GM19193 (cell line): ENCODE results near the gene CFAP100.

Source experiments
- POLR2A ChIP-seq: IDR thresholded peaks from 4 replicates; pipeline ENCODE4 v1.6.1; 2011; ENCODE audit not compliant: insufficient read depth, insufficient read length; ENCODE audit errors: extremely low read depth

Gene CFAP100

DNA sequence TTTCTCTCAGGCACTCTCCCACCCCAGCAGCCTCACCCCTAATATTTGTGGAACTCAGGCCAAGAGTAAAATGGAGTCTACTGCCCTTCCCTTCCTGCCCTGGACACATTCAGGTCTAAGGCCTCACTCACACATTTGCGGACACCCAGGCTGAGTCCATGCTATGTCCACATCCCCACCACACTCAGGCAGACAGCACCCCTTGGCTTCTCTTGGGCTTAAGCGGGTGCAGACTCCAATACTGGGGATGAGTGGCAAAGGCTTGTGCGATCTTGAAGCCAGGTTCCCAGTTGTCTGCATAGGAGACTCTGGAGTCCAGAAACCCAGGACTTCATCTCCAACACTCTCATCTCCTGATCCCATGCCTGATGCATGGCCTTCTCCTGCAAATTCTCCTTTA lies 17.5 kb upstream of the CFAP100 start:
- no peak for TF ChIP-seq POLR2A

- no peak for TF ChIP-seq POLR2A
These were observed 16.4 kb upstream of the CFAP100 start for GRCh38 chr3:126378341-126378751.

GRCh38 chr3:126380011-126380768 lies 14.5 kb upstream of the CFAP100 start:
- no peak for TF ChIP-seq POLR2A

GRCh38 chr3:126381966-126382365 lies 12.7 kb upstream of the CFAP100 start:
- no peak for TF ChIP-seq POLR2A

GRCh38 chr3:126389112-126389793 lies 5.5 kb upstream of the CFAP100 start:
- TF ChIP-seq POLR2A = no peak

GRCh38 chr3:126389794-126390146 lies 4.9 kb upstream of the CFAP100 start:
- no peak for TF ChIP-seq POLR2A

DNA sequence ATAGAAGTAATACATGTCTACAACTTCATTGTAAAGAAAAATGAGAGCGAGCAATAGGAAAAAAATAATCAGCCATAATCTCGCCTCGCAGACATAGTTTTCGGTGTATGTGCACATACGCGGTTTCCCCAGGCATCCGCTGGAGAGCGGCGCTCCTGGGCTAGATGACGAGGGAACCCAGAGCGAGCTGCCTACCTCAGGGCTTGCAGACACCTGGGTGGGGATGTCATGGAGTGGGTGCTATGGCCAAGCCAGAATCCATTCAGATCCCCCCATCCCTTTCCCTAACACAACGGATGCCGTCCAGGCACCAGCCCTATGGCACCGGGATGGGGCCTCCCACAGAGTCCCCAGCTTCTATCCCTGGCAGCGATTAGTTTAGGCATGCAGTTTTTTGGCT lies 4.5 kb upstream of the CFAP100 start:
- TF ChIP-seq POLR2A = no peak

GRCh38 chr3:126390751-126391150 lies 4.0 kb upstream of the CFAP100 start:
- TF ChIP-seq POLR2A = no peak

GRCh38 chr3:126391631-126392030 lies 3.1 kb upstream of the CFAP100 start:
- no peak for TF ChIP-seq POLR2A

DNA sequence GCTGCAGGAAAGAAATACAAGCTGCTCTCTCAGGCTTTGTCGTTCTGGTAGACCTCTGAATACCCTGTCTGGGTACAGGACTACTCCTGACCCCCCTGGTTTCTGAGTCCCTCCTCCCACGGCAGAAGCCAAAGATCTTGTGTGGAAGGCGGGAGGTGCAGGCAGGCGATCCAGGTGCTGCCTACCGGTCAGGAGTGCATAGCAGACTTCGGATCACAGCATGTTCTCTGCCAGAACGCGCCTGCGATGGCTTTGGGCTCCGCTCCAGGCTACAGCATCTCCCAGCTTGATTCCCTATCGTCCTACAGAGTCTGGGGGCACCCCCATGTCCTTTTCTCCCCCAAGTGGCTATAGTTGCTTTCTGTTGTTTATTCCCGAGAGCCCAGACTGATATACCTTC lies 2.5 kb upstream of the CFAP100 start:
- no peak for TF ChIP-seq POLR2A

DNA sequence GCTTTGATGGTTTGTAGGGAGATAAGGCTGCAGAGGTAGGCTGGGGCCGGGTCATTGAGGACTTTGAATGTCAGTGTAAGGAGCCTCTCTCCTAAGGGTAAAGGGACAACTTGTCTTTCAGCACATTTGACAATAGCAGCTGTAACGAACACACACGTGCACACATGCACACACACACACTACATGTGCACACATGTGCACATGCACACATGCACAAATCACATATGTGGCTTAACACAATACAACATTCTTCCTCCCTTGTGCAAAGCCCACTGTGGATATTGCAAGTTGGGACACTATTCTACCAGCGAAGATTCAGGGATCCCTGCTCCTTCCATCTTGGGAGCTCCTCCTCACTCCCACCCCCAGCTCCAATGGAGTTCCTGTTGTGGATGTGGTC lies 1.1 kb upstream of the CFAP100 start:
- TF ChIP-seq POLR2A = no peak

- no peak for TF ChIP-seq POLR2A
These were observed 240 bp downstream of the CFAP100 start for GRCh38 chr3:126394977-126395321.

DNA sequence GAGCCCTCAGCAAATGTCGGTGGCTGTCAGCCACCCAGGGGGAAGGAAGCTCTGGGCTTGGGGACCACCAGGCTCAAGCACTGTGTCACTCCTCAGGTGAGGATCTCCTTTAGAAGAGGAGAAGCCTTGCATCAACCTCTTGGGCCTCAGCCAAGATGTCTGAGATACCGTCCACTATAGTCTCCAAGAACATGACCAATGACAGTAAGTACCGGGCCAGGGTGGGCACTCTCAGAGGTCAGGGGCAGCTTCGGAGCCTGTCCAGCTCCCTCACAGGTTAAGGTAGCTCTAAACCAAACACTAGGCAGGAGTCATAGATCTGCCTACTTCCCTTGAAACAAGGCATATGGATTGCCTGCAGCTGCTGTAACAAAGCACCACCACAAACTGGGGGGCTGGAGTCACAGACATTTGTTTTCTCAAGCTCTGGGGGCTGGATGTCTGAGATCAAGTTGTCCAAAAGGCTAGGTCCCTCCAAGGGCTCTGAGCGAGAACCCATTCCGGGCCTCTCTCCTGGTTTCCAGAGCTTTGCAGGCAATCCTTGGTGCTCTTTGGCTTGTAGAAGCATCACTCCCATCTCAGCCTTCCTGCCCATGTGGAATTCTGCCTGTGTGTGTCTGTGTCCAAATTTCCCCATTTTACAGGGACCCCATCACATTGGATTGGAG lies 1.3 kb downstream of the CFAP100 start:
- TF ChIP-seq POLR2A = no peak

GRCh38 chr3:126396536-126396935 lies 1.8 kb downstream of the CFAP100 start:
- TF ChIP-seq POLR2A = no peak

GRCh38 chr3:126397610-126398422 lies 3.1 kb downstream of the CFAP100 start:
- TF ChIP-seq POLR2A = no peak

- TF ChIP-seq POLR2A = no peak
These were observed 4.0 kb downstream of the CFAP100 start for GRCh38 chr3:126398423-126399350.
